Neural progenitor cell (in vitro differentiated cells): ENCODE data around the gene MYBPH. TPM values are rescaled to one million over a fixed set of nuclear protein-coding genes. Genes with fewer than 3 reads are reported as not detected.

Source experiments
- DNase-seq: peaks from one replicate; pipeline ENCODE4 v3.0.0-alpha.2; 2016; ENCODE audit warnings: low spot score
- H2AFZ ChIP-seq: fragments of 200-600 bp; sonication (generic); replicated peaks from 2 replicates; pipeline ENCODE4 v1.6.1; 2016; ENCODE audit warnings: antibody characterized with exemption
- H3F3A ChIP-seq: fragments of 200-600 bp; sonication (generic); 2 replicates; pipeline ENCODE4 v1.6.1; 2016; ENCODE audit warnings: antibody characterized with exemption, low read depth
- H3K27ac ChIP-seq: fragments of 200-600 bp; sonication (generic); 2 replicates; pipeline ENCODE4 v1.5.1; 2016; ENCODE audit warnings: mild to moderate bottlenecking
- H3K27me3 ChIP-seq: fragments of 200-600 bp; sonication (generic); 2 replicates; pipeline ENCODE4 v1.6.1; 2016; ENCODE audit warnings: mild to moderate bottlenecking, moderate library complexity
- H3K36me3 ChIP-seq: fragments of 200-600 bp; sonication (generic); 2 replicates; pipeline ENCODE4 v1.5.1; 2016
- H3K4me1 ChIP-seq: fragments of 200-600 bp; sonication (generic); 2 replicates; pipeline ENCODE4 v1.6.1; 2016; ENCODE audit warnings: mixed run types
- H3K4me2 ChIP-seq: fragments of 200-600 bp; sonication (generic); 2 replicates; pipeline ENCODE4 v1.6.1; 2016
- H3K4me3 ChIP-seq: fragments of 200-600 bp; sonication (generic); 2 replicates; pipeline ENCODE4 v1.5.1; 2016
- H3K79me2 ChIP-seq: fragments of 200-600 bp; sonication (generic); 2 replicates; pipeline ENCODE4 v1.6.1; 2016; ENCODE audit warnings: low read depth
- H3K9ac ChIP-seq: fragments of 200-600 bp; sonication (generic); 2 replicates; pipeline ENCODE4 v1.6.1; 2016
- H3K9me3 ChIP-seq: fragments of 200-600 bp; sonication (generic); 2 replicates; pipeline ENCODE4 v1.5.1; 2016; ENCODE audit warnings: low read depth
- H4K20me1 ChIP-seq: fragments of 200-600 bp; sonication (generic); 2 replicates; pipeline ENCODE4 v1.6.1; 2016; ENCODE audit warnings: low read depth
- H3K27ac Mint-ChIP-seq: 3 replicates; pipeline ENCODE4 v1.8.0; 2021; ENCODE audit warnings: mixed read lengths
- H3K27me3 Mint-ChIP-seq: 2 replicates; pipeline ENCODE4 v1.8.0; 2022; ENCODE audit warnings: low read depth, mild to moderate bottlenecking, inconsistent platforms, moderate library complexity, mixed read lengths; ENCODE audit not compliant: insufficient read depth
- H3K36me3 Mint-ChIP-seq: 3 replicates; pipeline ENCODE4 v1.8.0; 2021; ENCODE audit warnings: mixed read lengths
- H3K4me1 Mint-ChIP-seq: 3 replicates; pipeline ENCODE4 v1.8.0; 2021; ENCODE audit warnings: mixed read lengths
- H3K4me3 Mint-ChIP-seq: 3 replicates; pipeline ENCODE4 v1.8.0; 2021; ENCODE audit warnings: mild to moderate bottlenecking, moderate library complexity, mixed read lengths
- H3K9me3 Mint-ChIP-seq: 3 replicates; pipeline ENCODE4 v1.8.0; 2020; ENCODE audit warnings: mixed read lengths
- EZH2 ChIP-seq: fragments of 200-600 bp; sonication (generic); IDR thresholded peaks from 2 replicates; pipeline ENCODE4 v1.6.1; 2017; ENCODE audit warnings: antibody characterized with exemption, mild to moderate bottlenecking, moderate library complexity
- EZH2phosphoT487 ChIP-seq: fragments of 200-600 bp; sonication (generic); IDR thresholded peaks from 2 replicates; pipeline ENCODE4 v1.6.1; 2017; ENCODE audit warnings: antibody characterized with exemption
- total RNA-seq: library from RNA; depleted of rRNA; stranded (reverse); fragments of >200 nt; gene quantifications from 2 replicates; pipeline ENCODE4 v1.2.3, GENCODE V29; 2015; ENCODE audit warnings: low replicate concordance
- TF ChIP-seq, protein P1 (sequence below): fragments of 200-600 bp; sonication (generic); IDR thresholded peaks from 2 replicates; pipeline ENCODE4 v1.5.1; 2017; ENCODE audit warnings: antibody characterized with exemption, mild to moderate bottlenecking

Gene MYBPH
- total RNA-seq, 1 donor from 2014 or later, result not detected

DNA sequence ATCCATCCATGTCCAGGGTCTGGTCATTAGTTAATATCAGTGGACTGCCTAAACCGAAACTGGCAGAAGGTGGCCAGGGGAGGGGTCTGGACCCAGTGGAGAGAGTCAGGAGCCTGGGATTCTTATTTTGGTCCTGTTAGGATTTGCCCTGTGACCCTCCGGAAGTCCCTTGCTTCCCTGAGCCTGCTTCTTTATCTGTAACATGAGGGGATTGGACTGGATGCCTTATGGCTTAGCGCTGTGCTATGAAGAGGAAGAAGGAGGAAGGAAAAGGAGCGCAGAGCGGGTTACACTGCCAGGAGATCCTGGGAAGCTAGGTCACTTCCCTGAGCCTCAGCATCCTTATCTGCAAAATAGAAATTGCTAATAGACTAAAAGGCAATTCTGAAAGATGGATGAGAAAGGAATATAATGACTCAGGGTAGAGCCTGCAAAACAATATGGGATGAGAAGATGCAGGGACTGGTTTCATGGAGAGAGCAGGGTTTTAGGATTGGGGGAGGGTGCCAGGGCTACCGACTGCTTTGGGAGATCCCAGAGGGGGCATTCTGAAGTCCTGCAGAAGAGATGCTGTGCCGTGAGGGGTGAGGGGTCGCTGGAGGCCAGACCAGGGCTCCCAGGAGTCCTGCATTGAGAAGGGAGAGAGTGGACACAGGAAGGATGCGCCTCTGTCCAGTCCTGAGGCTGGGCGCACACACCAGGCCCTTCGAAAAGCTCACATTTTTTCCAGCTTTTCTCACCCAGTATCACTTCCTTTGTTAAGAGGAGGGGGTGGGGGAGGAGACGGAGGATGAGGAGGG lies 48.6 kb downstream of the MYBPH start:
- peak overlapping the region; percentile 39 for H3K4me3 ChIP-seq
- peaks cover 2% of the 10 kb centered on the region for H3K36me3 Mint-ChIP-seq
- H3K36me3 ChIP-seq, result no peaks in the 10 kb centered on the region
- TF ChIP-seq, protein P1, sequence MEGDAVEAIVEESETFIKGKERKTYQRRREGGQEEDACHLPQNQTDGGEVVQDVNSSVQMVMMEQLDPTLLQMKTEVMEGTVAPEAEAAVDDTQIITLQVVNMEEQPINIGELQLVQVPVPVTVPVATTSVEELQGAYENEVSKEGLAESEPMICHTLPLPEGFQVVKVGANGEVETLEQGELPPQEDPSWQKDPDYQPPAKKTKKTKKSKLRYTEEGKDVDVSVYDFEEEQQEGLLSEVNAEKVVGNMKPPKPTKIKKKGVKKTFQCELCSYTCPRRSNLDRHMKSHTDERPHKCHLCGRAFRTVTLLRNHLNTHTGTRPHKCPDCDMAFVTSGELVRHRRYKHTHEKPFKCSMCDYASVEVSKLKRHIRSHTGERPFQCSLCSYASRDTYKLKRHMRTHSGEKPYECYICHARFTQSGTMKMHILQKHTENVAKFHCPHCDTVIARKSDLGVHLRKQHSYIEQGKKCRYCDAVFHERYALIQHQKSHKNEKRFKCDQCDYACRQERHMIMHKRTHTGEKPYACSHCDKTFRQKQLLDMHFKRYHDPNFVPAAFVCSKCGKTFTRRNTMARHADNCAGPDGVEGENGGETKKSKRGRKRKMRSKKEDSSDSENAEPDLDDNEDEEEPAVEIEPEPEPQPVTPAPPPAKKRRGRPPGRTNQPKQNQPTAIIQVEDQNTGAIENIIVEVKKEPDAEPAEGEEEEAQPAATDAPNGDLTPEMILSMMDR, result no peak
- no peak for TF ChIP-seq EZH2phosphoT487
- H3K9me3 ChIP-seq, result no peaks in the 10 kb centered on the region
- H3K4me1 ChIP-seq, result peaks cover 20% of the 10 kb centered on the region
- DNase-seq, result no peak
- no peaks in the 10 kb centered on the region for H3K9me3 Mint-ChIP-seq
- H4K20me1 ChIP-seq, result peaks cover 3% of the 10 kb centered on the region
- H3K4me1 Mint-ChIP-seq, result peaks cover 50% of the 10 kb centered on the region
- no peak overlapping the region for H3K9ac ChIP-seq
- peak overlapping the region; percentile 85 for H3K4me3 Mint-ChIP-seq
- no peak overlapping the region for H3K27ac ChIP-seq
- peaks cover 36% of the 10 kb centered on the region for H3K27me3 ChIP-seq
- peak overlapping the region; percentile 46 for H2AFZ ChIP-seq
- H3K4me2 ChIP-seq, result peak overlapping the region; percentile 81
- peaks cover 9% of the 10 kb centered on the region for H3F3A ChIP-seq
- H3K27me3 Mint-ChIP-seq, result peaks cover 13% of the 10 kb centered on the region
- peak overlapping the region; percentile 25 for H3K27ac Mint-ChIP-seq
- H3K79me2 ChIP-seq, result no peaks in the 10 kb centered on the region

DNA sequence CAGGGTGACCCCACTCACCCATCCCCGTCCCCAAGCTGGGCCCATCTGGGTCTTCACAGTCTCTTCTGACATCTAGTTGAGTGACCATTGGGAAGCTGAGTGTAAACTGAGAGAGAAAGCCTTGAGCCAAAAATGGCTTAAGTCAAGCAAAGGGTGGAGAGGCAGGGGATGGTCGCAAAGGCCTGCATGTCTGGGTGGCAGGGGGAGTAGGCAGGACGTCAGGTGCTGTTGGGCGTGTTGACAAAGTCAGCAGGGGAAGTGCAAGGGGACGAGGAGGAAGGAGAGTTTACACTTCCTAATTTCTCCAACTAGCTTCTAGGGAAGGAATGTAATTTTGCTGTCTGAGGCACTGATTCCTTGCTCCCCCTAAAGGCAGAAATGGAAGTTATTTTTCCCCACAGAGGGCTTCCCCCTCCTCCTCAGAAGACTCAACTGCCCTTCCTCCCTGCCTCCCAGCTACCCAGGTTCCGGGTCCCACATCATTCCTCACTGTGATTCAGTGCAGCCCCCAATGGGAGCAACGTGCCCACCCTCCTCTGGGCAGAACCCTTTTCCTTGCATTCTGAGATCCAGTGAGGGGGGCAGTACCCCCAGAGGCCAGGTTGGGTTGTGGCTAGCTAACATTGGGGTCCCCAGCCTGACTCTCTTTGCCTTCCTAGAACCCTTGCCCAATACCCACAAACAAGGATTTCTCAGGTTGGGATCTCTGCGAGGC lies 49.3 kb downstream of the MYBPH start:
- no peaks in the 10 kb centered on the region for H3K79me2 ChIP-seq
- H3K9ac ChIP-seq, result no peak overlapping the region
- no peak overlapping the region for H2AFZ ChIP-seq
- H3K4me3 Mint-ChIP-seq, result peak overlapping the region; percentile 85
- peaks cover 36% of the 10 kb centered on the region for H3K27me3 ChIP-seq
- H3K4me2 ChIP-seq, result no peak overlapping the region
- H3K36me3 ChIP-seq, result no peaks in the 10 kb centered on the region
- H3K9me3 Mint-ChIP-seq, result no peaks in the 10 kb centered on the region
- peak; percentile 56 for DNase-seq
- TF ChIP-seq, protein P1, result peak; percentile 59
- no peak for TF ChIP-seq EZH2phosphoT487
- no peak for TF ChIP-seq EZH2
- H3K4me1 ChIP-seq, result peaks cover 20% of the 10 kb centered on the region
- H3K27ac ChIP-seq, result no peak overlapping the region
- H3F3A ChIP-seq, result peaks cover 9% of the 10 kb centered on the region
- peaks cover 3% of the 10 kb centered on the region for H4K20me1 ChIP-seq
- H3K9me3 ChIP-seq, result no peaks in the 10 kb centered on the region
- H3K4me3 ChIP-seq, result no peak overlapping the region
- peaks cover 53% of the 10 kb centered on the region for H3K4me1 Mint-ChIP-seq
- peak overlapping the region; percentile 12 for H3K27ac Mint-ChIP-seq
- peaks cover 13% of the 10 kb centered on the region for H3K27me3 Mint-ChIP-seq
- peaks cover 2% of the 10 kb centered on the region for H3K36me3 Mint-ChIP-seq

DNA sequence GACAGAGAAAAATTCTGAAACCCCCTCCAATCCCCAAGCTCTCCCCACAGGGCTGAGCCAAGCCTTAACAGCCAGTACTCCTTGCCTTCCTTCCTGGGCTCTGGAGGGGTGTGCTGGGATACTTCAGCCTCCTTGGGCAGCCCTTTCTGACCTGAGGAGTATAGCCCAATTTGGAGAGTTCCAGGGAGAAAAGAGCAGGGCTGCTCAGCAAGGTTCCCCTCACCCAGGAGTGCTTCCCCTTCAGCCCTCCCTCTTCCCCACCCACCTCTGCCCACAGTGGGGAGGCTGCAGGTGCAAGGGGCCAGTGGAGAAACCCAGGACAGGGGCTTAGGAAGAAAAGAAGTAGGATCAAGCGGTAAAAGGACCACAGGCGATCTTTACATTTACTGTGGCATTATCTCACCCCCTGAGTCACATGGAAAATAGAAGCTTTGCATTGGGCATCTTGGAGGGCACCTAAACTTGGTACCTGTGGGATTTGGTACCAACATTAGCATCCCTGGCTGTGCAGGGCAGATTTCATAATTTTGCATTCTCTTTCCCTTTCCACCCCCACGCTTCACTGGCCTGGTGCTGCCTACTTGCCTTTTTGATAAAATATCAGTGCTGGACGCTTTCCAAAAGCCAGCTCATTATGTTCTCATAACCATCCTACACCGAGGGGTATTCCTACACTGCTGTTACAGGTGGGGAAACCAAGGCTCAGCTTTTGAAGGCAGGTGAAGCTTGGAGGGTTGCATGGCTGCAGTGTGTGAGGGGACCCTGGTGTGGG lies 50.9 kb downstream of the MYBPH start:
- TF ChIP-seq EZH2 (no peak), EZH2phosphoT487 (no peak)
- TF ChIP-seq, protein P1, result no peak
- peaks cover 9% of the 10 kb centered on the region for H3F3A ChIP-seq
- H3K4me1 Mint-ChIP-seq, result peaks cover 47% of the 10 kb centered on the region

More for the DNA sequence above, 50.9 kb downstream of the MYBPH start:
- peaks cover 3% of the 10 kb centered on the region for H4K20me1 ChIP-seq
- H3K9me3 ChIP-seq, result no peaks in the 10 kb centered on the region
- no peak overlapping the region for H3K27ac Mint-ChIP-seq
- H3K9ac ChIP-seq, result no peak overlapping the region
- H3K36me3 ChIP-seq, result no peaks in the 10 kb centered on the region
- peaks cover 2% of the 10 kb centered on the region for H3K36me3 Mint-ChIP-seq
- no peak for DNase-seq
- H3K27me3 Mint-ChIP-seq, result peaks cover 13% of the 10 kb centered on the region
- H3K4me3 Mint-ChIP-seq, result no peak overlapping the region
- H2AFZ ChIP-seq, result no peak overlapping the region
- no peaks in the 10 kb centered on the region for H3K79me2 ChIP-seq
- H3K27me3 ChIP-seq, result peaks cover 34% of the 10 kb centered on the region
- peaks cover 20% of the 10 kb centered on the region for H3K4me1 ChIP-seq
- H3K27ac ChIP-seq, result no peak overlapping the region
- H3K4me3 ChIP-seq, result no peak overlapping the region
- H3K9me3 Mint-ChIP-seq, result no peaks in the 10 kb centered on the region
- H3K4me2 ChIP-seq, result no peak overlapping the region
